OCI-LY3 (cell line): Measurements from ENCODE around the gene TTC7B.

Source experiments
- EZH2phosphoT487 ChIP-seq: fragments of 200-600 bp; shearing (Covaris generic); IDR thresholded peaks from 2 replicates; pipeline ENCODE4 v1.6.1; 2018; ENCODE audit warnings: antibody characterized with exemption, mixed run types, low read depth
- TF ChIP-seq, protein P1 (sequence below): fragments of 200-600, 300-600 bp; sonication (generic); IDR thresholded peaks from 2 replicates; pipeline ENCODE4 v1.5.1; 2014; ENCODE audit warnings: antibody characterized with exemption, low read length, low read depth

DNA sequence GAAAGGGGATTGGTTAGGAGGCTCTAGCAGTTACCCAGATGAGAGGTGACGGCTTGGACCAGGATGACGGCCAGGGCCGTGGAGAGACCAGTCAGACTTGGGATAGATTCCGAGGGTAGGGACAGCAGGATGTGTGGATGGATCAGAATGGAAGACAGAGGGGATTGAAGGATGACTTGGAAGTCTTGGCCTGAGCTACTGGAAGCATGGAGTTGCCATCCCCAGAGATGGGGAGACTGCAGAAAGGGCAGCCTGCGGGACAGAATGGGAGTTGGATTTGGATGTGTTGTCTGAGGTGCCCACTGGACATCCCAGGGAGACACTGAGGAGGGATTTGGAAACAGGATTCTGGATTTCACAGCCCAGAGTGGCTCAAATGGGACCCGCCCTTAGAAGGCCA, 317.1 kb downstream of the TTC7B start:
- TF ChIP-seq, protein P1, sequence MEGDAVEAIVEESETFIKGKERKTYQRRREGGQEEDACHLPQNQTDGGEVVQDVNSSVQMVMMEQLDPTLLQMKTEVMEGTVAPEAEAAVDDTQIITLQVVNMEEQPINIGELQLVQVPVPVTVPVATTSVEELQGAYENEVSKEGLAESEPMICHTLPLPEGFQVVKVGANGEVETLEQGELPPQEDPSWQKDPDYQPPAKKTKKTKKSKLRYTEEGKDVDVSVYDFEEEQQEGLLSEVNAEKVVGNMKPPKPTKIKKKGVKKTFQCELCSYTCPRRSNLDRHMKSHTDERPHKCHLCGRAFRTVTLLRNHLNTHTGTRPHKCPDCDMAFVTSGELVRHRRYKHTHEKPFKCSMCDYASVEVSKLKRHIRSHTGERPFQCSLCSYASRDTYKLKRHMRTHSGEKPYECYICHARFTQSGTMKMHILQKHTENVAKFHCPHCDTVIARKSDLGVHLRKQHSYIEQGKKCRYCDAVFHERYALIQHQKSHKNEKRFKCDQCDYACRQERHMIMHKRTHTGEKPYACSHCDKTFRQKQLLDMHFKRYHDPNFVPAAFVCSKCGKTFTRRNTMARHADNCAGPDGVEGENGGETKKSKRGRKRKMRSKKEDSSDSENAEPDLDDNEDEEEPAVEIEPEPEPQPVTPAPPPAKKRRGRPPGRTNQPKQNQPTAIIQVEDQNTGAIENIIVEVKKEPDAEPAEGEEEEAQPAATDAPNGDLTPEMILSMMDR = no peak
- no peak for TF ChIP-seq EZH2phosphoT487
